Mucosa of stomach (tissue), 1 donor: Measurements from ENCODE around the gene MED16.
"Not testable (repeated sequence)": the region's sequence is repeated elsewhere in the genome, so short reads cannot be mapped to it uniquely, and the experiment has no call there.

Source experiments
- H3K27me3 ChIP-seq: one replicate; pipeline ENCODE4 v1.7.0; 2013; ENCODE audit warnings: mild to moderate bottlenecking, low read length; ENCODE audit not compliant: control insufficient read depth, insufficient read depth
- H3K36me3 ChIP-seq: one replicate; pipeline ENCODE4 v1.7.0; 2013; ENCODE audit warnings: low read length; ENCODE audit not compliant: control insufficient read depth, insufficient read depth
- H3K4me1 ChIP-seq: one replicate; pipeline ENCODE4 v1.7.0; 2013; ENCODE audit warnings: mild to moderate bottlenecking, low read length; ENCODE audit not compliant: control insufficient read depth, insufficient read depth
- H3K4me3 ChIP-seq: one replicate; pipeline ENCODE4 v1.7.0; 2013; ENCODE audit warnings: low read length
- H3K9ac ChIP-seq: one replicate; pipeline ENCODE4 v1.7.0; 2013; ENCODE audit warnings: mild to moderate bottlenecking, low read length, moderate library complexity
- H3K9me3 ChIP-seq: one replicate; pipeline ENCODE4 v1.7.0; 2013; ENCODE audit warnings: mild to moderate bottlenecking, low read length, moderate library complexity; ENCODE audit not compliant: control insufficient read depth
- donor health status: Pancreatic carcinoma.

MED16 gene

GRCh38 chr19:887599-887998, 5.4 kb downstream of the MED16 start:
- Histone ChIP-seq H3K36me3 (peaks cover 10% of the 10 kb centered on the region), H3K27me3 (no peaks in the 10 kb centered on the region), H3K9ac (no peak overlapping the region), H3K4me1 (peaks cover 5% of the 10 kb centered on the region), H3K9me3 (no peaks in the 10 kb centered on the region), H3K4me3 (no peak overlapping the region)

- Histone ChIP-seq H3K9me3 (no peaks in the 10 kb centered on the region), H3K27me3 (no peaks in the 10 kb centered on the region), H3K4me3 (no peak overlapping the region), H3K9ac (no peak overlapping the region), H3K36me3 (peaks cover 15% of the 10 kb centered on the region), H3K4me1 (peaks cover 5% of the 10 kb centered on the region)
These were observed 5.9 kb downstream of the MED16 start for GRCh38 chr19:887072-887471.

- Histone ChIP-seq H3K27me3 (no peaks in the 10 kb centered on the region), H3K9ac (no peak overlapping the region), H3K4me3 (no peak overlapping the region), H3K9me3 (no peaks in the 10 kb centered on the region), H3K4me1 (no peaks in the 10 kb centered on the region), H3K36me3 (peaks cover 26% of the 10 kb centered on the region)
These were observed 7.3 kb downstream of the MED16 start for GRCh38 chr19:885536-886224.

- H3K4me1 ChIP-seq, result no peaks in the 10 kb centered on the region
- no peaks in the 10 kb centered on the region for H3K27me3 ChIP-seq
- H3K9ac ChIP-seq, result no peak overlapping the region
- H3K9me3 ChIP-seq, result no peaks in the 10 kb centered on the region
- peaks cover 26% of the 10 kb centered on the region for H3K36me3 ChIP-seq
- no peak overlapping the region for H3K4me3 ChIP-seq
These were observed 8.4 kb downstream of the MED16 start for GRCh38 chr19:884420-885211.

GRCh38 chr19:883661-884211, 9.3 kb downstream of the MED16 start:
- Histone ChIP-seq H3K27me3 (no peaks in the 10 kb centered on the region), H3K4me3 (no peak overlapping the region), H3K36me3 (peaks cover 26% of the 10 kb centered on the region), H3K9ac (no peak overlapping the region), H3K9me3 (no peaks in the 10 kb centered on the region), H3K4me1 (no peaks in the 10 kb centered on the region)

- Histone ChIP-seq H3K27me3 (no peaks in the 10 kb centered on the region), H3K4me3 (no peak overlapping the region), H3K9me3 (no peaks in the 10 kb centered on the region), H3K9ac (no peak overlapping the region), H3K4me1 (no peaks in the 10 kb centered on the region), H3K36me3 (peaks cover 26% of the 10 kb centered on the region)
These were observed 10.0 kb downstream of the MED16 start for GRCh38 chr19:882871-883497.

- Histone ChIP-seq H3K9ac (no peak overlapping the region), H3K4me1 (no peaks in the 10 kb centered on the region), H3K27me3 (no peaks in the 10 kb centered on the region), H3K4me3 (no peak overlapping the region), H3K9me3 (no peaks in the 10 kb centered on the region), H3K36me3 (peaks cover 26% of the 10 kb centered on the region)
These were observed 11.5 kb downstream of the MED16 start for GRCh38 chr19:881385-882071.

- no peak overlapping the region for H3K4me3 ChIP-seq
- H3K27me3 ChIP-seq, result no peaks in the 10 kb centered on the region
- peaks cover 21% of the 10 kb centered on the region for H3K36me3 ChIP-seq
- no peaks in the 10 kb centered on the region for H3K9me3 ChIP-seq
- H3K9ac ChIP-seq, result no peak overlapping the region
- no peaks in the 10 kb centered on the region for H3K4me1 ChIP-seq
These were observed 13.1 kb downstream of the MED16 start for GRCh38 chr19:879711-880438.

GRCh38 chr19:878751-879561, 14.0 kb downstream of the MED16 start:
- peaks cover 17% of the 10 kb centered on the region for H3K36me3 ChIP-seq
- H3K9me3 ChIP-seq, H3K9ac ChIP-seq, H3K4me1 ChIP-seq, H3K4me3 ChIP-seq, H3K27me3 ChIP-seq: not testable (repeated sequence)

- H3K36me3 ChIP-seq, result peaks cover 17% of the 10 kb centered on the region
- not testable (repeated sequence) for H3K9ac ChIP-seq
These were observed 14.9 kb downstream of the MED16 start for GRCh38 chr19:877992-878660.

More at GRCh38 chr19:877992-878660, 14.9 kb downstream of the MED16 start:
- H3K4me3 ChIP-seq, H3K9me3 ChIP-seq, H3K27me3 ChIP-seq, H3K4me1 ChIP-seq: not testable (repeated sequence)
